ENCODE data around the gene IL4I1. TPM values are rescaled to one million over a fixed set of nuclear protein-coding genes. Genes with fewer than 3 reads are reported as not detected.

The IL4I1 gene
- total RNA-seq, 1 experiment from 2014 or later: not detected

DNA sequence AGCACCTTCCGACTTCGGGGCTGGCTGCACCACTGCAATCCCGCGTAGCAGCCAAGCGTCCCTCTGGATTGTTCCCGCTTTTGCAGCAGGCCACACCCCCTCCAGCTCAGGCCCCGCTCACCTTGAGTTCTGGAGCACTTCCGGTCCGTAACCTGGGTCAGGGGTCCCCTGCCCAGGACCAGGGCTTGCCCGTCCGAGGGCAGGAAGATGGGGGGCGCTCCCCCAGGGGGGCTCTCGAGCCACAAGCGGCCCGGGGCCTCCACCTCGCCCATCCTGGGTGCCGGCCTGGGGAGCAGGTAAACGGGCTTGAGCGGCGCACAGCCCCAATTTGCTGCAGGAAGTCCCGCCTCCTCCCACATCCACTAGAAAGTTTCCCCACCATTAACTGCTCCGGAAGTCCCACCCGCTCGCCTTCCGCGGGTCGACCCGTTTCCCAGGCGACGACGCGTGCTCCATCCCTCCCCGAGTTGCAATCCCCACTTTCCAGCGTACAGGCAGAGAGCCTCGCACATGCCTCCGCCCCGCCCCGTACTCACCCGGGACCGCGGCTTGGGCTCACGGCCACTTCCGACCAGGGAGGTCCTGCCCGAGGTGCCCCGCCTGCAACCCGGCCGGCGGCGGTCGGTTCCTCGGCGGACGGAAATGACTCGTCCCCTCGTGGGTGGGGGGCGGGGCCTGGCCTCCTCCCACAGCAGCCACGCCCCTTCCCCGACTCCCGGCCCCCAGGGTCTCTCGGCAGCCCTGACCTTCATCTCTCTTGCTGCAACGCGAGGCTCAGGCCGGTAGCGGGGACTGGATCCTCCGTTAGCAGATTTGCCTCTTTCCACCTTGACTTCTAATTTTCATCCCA is 29.5 kb downstream of the IL4I1 start, which contains the start of gene PNKP:
TSS of gene PNKP (minus strand) at position 644 of the 850 bp plus-strand sequence. CDS start at position 272, 372 bp downstream.
- Mint-ChIP-seq H3K4me3 (ENCODE audit: unreplicated experiment) (no peak within 1 kb of the TSS), H3K36me3 (ENCODE audit: insufficient read depth, unreplicated experiment) (peaks cover 58% of the 10 kb centered on the region), H3K9me3 (ENCODE audit: unreplicated experiment) (no peaks in the 10 kb centered on the region), H3K4me1 (ENCODE audit: insufficient read depth, unreplicated experiment) (peaks cover 5% of the 10 kb centered on the region), H3K27ac (ENCODE audit: low read depth, unreplicated experiment) (peak within 1 kb of the TSS; percentile 96), H3K27me3 (ENCODE audit: insufficient read depth, unreplicated experiment) (no peaks in the 10 kb centered on the region)
- TF ChIP-seq, protein P1, sequence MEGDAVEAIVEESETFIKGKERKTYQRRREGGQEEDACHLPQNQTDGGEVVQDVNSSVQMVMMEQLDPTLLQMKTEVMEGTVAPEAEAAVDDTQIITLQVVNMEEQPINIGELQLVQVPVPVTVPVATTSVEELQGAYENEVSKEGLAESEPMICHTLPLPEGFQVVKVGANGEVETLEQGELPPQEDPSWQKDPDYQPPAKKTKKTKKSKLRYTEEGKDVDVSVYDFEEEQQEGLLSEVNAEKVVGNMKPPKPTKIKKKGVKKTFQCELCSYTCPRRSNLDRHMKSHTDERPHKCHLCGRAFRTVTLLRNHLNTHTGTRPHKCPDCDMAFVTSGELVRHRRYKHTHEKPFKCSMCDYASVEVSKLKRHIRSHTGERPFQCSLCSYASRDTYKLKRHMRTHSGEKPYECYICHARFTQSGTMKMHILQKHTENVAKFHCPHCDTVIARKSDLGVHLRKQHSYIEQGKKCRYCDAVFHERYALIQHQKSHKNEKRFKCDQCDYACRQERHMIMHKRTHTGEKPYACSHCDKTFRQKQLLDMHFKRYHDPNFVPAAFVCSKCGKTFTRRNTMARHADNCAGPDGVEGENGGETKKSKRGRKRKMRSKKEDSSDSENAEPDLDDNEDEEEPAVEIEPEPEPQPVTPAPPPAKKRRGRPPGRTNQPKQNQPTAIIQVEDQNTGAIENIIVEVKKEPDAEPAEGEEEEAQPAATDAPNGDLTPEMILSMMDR (IDR thresholded peaks at IDR 0.05; ENCODE audit: unreplicated experiment): no peak
- POLR2A ChIA-PET: interaction anchor here (0.6 to 6.7 kb wide), 19 partner anchors 8 to 1079 kb away, joined by 3 to 78 read pairs (median 5); partner anchors contain the start of genes AKT1S1, AP2A1, ATF5 and FUZ
- intact Hi-C loops (cut with micrococcal nuclease): loop anchor here (5.0 kb wide), 1 partner anchor 50 kb away; the partner anchor contains the start of gene MED25
- no TSS peak for BruUV-seq (replicated peaks)
- CTCF ChIA-PET: interaction anchor here (0.7 kb wide), 1 partner anchor 9 kb away, joined by 3 read pairs; no protein-coding TSS in a partner anchor
- DNase-seq (ENCODE audit: unreplicated experiment): peak; percentile 93

DNA sequence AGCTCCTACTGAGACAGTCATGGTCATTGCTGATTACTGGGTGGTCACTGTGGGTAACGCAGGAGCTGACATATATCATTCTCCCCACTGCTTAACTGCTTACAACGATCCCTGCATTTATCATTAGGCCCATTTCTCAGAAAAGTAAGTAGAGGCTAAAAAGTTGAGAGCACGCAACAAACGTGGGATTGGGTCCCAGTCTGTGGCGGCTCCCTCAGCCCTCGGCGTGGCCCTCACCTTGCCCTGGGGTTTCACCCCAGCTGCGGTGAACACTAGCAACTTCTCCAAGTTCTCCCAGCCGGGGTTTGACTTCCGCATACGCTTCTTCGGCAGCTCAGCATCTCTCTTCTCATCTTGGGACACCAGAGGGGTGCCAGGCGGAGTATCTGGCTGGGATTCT is 31.8 kb downstream of the IL4I1 start:
- Mint-ChIP-seq H3K27me3 (ENCODE audit: insufficient read depth, unreplicated experiment) (no peaks in the 10 kb centered on the region), H3K9me3 (ENCODE audit: unreplicated experiment) (no peaks in the 10 kb centered on the region), H3K4me3 (ENCODE audit: unreplicated experiment) (no peak overlapping the region), H3K4me1 (ENCODE audit: insufficient read depth, unreplicated experiment) (peaks cover 5% of the 10 kb centered on the region), H3K36me3 (ENCODE audit: insufficient read depth, unreplicated experiment) (peaks cover 61% of the 10 kb centered on the region), H3K27ac (ENCODE audit: low read depth, unreplicated experiment) (no peak overlapping the region)
- CTCF ChIA-PET: interaction anchor here (0.7 to 1.0 kb wide), 2 partner anchors 18 to 362 kb away, joined by 3 read pairs; no protein-coding TSS in a partner anchor
- POLR2A ChIA-PET: interaction anchor here (0.6 to 6.7 kb wide), 8 partner anchors 12 to 225 kb away, joined by 3 to 78 read pairs (median 4); partner anchors contain the start of genes AKT1S1, PTOV1, RRAS and TBC1D17
- no TSS peak for BruUV-seq (replicated peaks)
- intact Hi-C loops (cut with micrococcal nuclease): loop anchor here (5.0 kb wide), 1 partner anchor 48 kb away; the partner anchor contains the start of gene MED25
- DNase-seq (ENCODE audit: unreplicated experiment): no peak
- TF ChIP-seq, protein P1 (IDR thresholded peaks at IDR 0.05; ENCODE audit: unreplicated experiment): no peak

DNA sequence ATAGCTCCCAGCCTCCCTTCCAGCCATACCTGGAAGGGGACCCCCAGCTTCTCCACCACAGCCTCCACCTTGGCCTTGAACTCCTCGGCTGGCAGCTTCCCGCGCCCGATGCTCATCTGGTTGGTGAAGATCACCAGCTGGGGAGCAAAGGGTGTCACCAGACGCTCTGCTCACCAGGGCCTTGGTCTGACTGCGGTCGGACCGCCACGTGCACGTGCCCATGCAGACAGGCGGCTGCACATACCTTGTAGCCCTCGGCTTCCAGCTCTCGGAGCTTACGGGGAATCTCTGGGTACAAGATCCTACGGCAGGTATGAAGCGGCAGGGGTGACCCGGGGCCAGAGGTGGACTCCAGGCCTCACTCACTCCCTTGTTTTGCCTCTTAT is 32.8 kb downstream of the IL4I1 start:
- intact Hi-C loops (cut with micrococcal nuclease): no loop called here
- no TSS peak for BruUV-seq (replicated peaks)
- DNase-seq (ENCODE audit: unreplicated experiment): no peak
- Mint-ChIP-seq H3K27me3 (ENCODE audit: insufficient read depth, unreplicated experiment) (no peaks in the 10 kb centered on the region), H3K4me1 (ENCODE audit: insufficient read depth, unreplicated experiment) (peaks cover 5% of the 10 kb centered on the region), H3K4me3 (ENCODE audit: unreplicated experiment) (no peak overlapping the region), H3K9me3 (ENCODE audit: unreplicated experiment) (no peaks in the 10 kb centered on the region), H3K36me3 (ENCODE audit: insufficient read depth, unreplicated experiment) (peaks cover 69% of the 10 kb centered on the region), H3K27ac (ENCODE audit: low read depth, unreplicated experiment) (no peak overlapping the region)
- ChIA-PET POLR2A (interaction anchor here (0.6 to 6.7 kb wide), 6 partner anchors 12 to 188 kb away, joined by 3 to 78 read pairs (median 6); partner anchors contain the start of genes AKT1S1, PTOV1 and TBC1D17), CTCF (interaction anchor here (0.7 to 1.1 kb wide), 2 partner anchors 15 to 1382 kb away, joined by 3 read pairs; no protein-coding TSS in a partner anchor)
- TF ChIP-seq, protein P1 (IDR thresholded peaks at IDR 0.05; ENCODE audit: unreplicated experiment): no peak

All from MCF 10A (cell line).